Karpas-422 (cell line): Measurements from ENCODE around the gene DTNBP1. TPM values are rescaled to one million over a fixed set of nuclear protein-coding genes. Genes with fewer than 3 reads are reported as not detected.
"Not testable (repeated sequence)": the region's sequence is repeated elsewhere in the genome, so short reads cannot be mapped to it uniquely, and the experiment has no call there.

ENCODE experiments used
- DNase-seq: peaks from one replicate; pipeline ENCODE4 v3.0.0-alpha.2; 2015
- H2AFZ ChIP-seq: fragments of 200-600 bp; sonication (generic); 2 replicates; pipeline ENCODE4 v1.6.1; 2014; ENCODE audit warnings: antibody characterized with exemption, low read length, mixed read lengths
- H3K27ac ChIP-seq: fragments of 200-600 bp; sonication (generic); 2 replicates; pipeline ENCODE4 v1.5.1; 2014; ENCODE audit warnings: mild to moderate bottlenecking, low read length, moderate library complexity
- H3K27me3 ChIP-seq: fragments of 200-600 bp; sonication (generic); 2 replicates; pipeline ENCODE4 v1.6.1; 2014; ENCODE audit warnings: low read length, mixed read lengths
- H3K36me3 ChIP-seq: fragments of 200-600 bp; sonication (generic); 2 replicates; pipeline ENCODE4 v1.6.1; 2014; ENCODE audit warnings: low read length, mixed read lengths; ENCODE audit not compliant: insufficient read depth
- H3K4me1 ChIP-seq: fragments of 200-600 bp; sonication (generic); 2 replicates; pipeline ENCODE4 v1.6.1; 2014; ENCODE audit warnings: mild to moderate bottlenecking, low read length, mixed read lengths
- H3K4me2 ChIP-seq: fragments of 200-600 bp; sonication (generic); 2 replicates; pipeline ENCODE4 v1.6.1; 2014; ENCODE audit warnings: low read length, low read depth, mild to moderate bottlenecking; ENCODE audit not compliant: poor library complexity, severe bottlenecking
- H3K4me3 ChIP-seq: fragments of 200-600 bp; sonication (generic); 2 replicates; pipeline ENCODE4 v1.5.1; 2014; ENCODE audit warnings: mild to moderate bottlenecking, antibody characterized with exemption, low read length, mixed read lengths
- H3K79me2 ChIP-seq: fragments of 200-600 bp; sonication (generic); 2 replicates; pipeline ENCODE4 v1.6.1; 2014; ENCODE audit warnings: mild to moderate bottlenecking, low read length, mixed read lengths
- H3K9ac ChIP-seq: fragments of 200-600 bp; sonication (generic); 2 replicates; pipeline ENCODE4 v1.6.0; 2014; ENCODE audit warnings: low read length
- H3K9me2 ChIP-seq: fragments of 200-600 bp; sonication (generic), shearing (Covaris generic); replicated peaks from 2 replicates; pipeline ENCODE4 v1.6.0; 2014; ENCODE audit warnings: mild to moderate bottlenecking, low read length, moderate library complexity; ENCODE audit not compliant: insufficient read depth
- H3K9me3 ChIP-seq: fragments of 300-700, 200-600 bp; sonication (generic); 2 replicates; pipeline ENCODE4 v1.6.1; 2014; ENCODE audit warnings: low read length, mixed read lengths
- H4K20me1 ChIP-seq: fragments of 200-600 bp; sonication (generic); 2 replicates; pipeline ENCODE4 v1.6.1; 2014; ENCODE audit warnings: mild to moderate bottlenecking, antibody characterized with exemption, low read length, low read depth; ENCODE audit not compliant: insufficient read depth
- total RNA-seq: library from RNA; depleted of rRNA; stranded (reverse); fragments of >200 nt; shearing (Covaris generic); gene quantifications from 2 replicates; pipeline ENCODE4 v1.2.3, GENCODE V29; 2014; ENCODE audit warnings: low replicate concordance

The DTNBP1 gene
- total RNA-seq, 1 experiment from 2014 or later = 13.8 TPM

DNA sequence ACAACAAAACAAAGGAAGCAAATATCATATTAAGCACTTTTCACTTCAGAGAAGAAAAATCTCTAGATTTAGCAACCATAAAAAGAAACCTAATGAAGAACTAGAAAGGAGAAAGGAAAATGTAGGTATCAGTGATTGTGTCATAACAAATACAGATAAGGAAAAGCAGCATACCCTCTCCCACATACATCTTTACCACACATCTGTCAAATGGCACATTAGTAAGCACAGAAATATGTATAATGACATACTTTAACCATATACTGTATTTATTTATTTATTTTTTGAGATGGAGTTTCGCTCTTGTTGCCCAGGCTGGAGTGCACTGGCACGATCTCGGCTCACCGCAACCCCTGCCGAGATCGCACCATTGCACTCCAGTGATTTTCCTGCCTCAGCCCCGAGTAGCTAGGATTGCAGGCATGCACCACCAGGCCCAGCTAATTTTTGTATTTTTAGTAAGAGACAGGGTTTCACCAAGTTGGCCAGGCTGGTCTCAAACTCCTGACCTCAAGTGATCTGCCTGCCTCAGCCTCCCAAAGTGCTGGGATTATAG lies 12.7 kb downstream of the DTNBP1 start:
- not testable (repeated sequence) for H3K27ac ChIP-seq, H3K4me3 ChIP-seq, H3K9me2 ChIP-seq, H4K20me1 ChIP-seq, H3K4me2 ChIP-seq, DNase-seq, H2AFZ ChIP-seq, H3K9me3 ChIP-seq, H3K9ac ChIP-seq, H3K27me3 ChIP-seq
- peaks cover 79% of the 10 kb centered on the region for H3K79me2 ChIP-seq
- H3K4me1 ChIP-seq = peaks cover 17% of the 10 kb centered on the region
- peaks cover 32% of the 10 kb centered on the region for H3K36me3 ChIP-seq

GRCh38 chr6:15644904-15645303 lies 17.9 kb downstream of the DTNBP1 start:
- H3K9me3 ChIP-seq = peaks cover 9% of the 10 kb centered on the region; the same call in 1 of the 2 replicates
- H2AFZ ChIP-seq = no peak overlapping the region
- no peak overlapping the region for H3K4me2 ChIP-seq
- peaks cover 84% of the 10 kb centered on the region for H3K79me2 ChIP-seq
- H3K27ac ChIP-seq = no peak overlapping the region
- H3K9me2 ChIP-seq = no peaks in the 10 kb centered on the region
- peaks cover 31% of the 10 kb centered on the region for H3K36me3 ChIP-seq
- H3K9ac ChIP-seq = no peak overlapping the region
- no peak overlapping the region for H3K4me3 ChIP-seq
- peaks cover 6% of the 10 kb centered on the region for H3K4me1 ChIP-seq
- no peaks in the 10 kb centered on the region for H4K20me1 ChIP-seq
- no peak for DNase-seq
- no peaks in the 10 kb centered on the region for H3K27me3 ChIP-seq

GRCh38 chr6:15643542-15643941 lies 19.3 kb downstream of the DTNBP1 start:
- no peak overlapping the region for H2AFZ ChIP-seq
- no peaks in the 10 kb centered on the region for H3K9me2 ChIP-seq
- peaks cover 93% of the 10 kb centered on the region for H3K79me2 ChIP-seq
- no peak overlapping the region for H3K4me2 ChIP-seq
- no peak for DNase-seq
- H4K20me1 ChIP-seq = no peaks in the 10 kb centered on the region
- H3K9me3 ChIP-seq = peaks cover 9% of the 10 kb centered on the region; the same call in 1 of the 2 replicates
- peaks cover 22% of the 10 kb centered on the region for H3K36me3 ChIP-seq
- H3K9ac ChIP-seq = no peak overlapping the region
- H3K4me3 ChIP-seq = no peak overlapping the region
- H3K4me1 ChIP-seq = peaks cover 6% of the 10 kb centered on the region
- no peak overlapping the region for H3K27ac ChIP-seq
- no peaks in the 10 kb centered on the region for H3K27me3 ChIP-seq

- H3K4me3 ChIP-seq = no peak overlapping the region
- peaks cover 6% of the 10 kb centered on the region for H3K4me1 ChIP-seq
- no peak overlapping the region for H2AFZ ChIP-seq
- no peak overlapping the region for H3K4me2 ChIP-seq
- DNase-seq = peak; percentile 78
- peaks cover 82% of the 10 kb centered on the region for H3K79me2 ChIP-seq
- no peaks in the 10 kb centered on the region for H3K27me3 ChIP-seq
- peaks cover 19% of the 10 kb centered on the region for H3K36me3 ChIP-seq
- H3K27ac ChIP-seq = no peak overlapping the region
- H4K20me1 ChIP-seq = no peaks in the 10 kb centered on the region
- H3K9ac ChIP-seq = no peak overlapping the region
- no peaks in the 10 kb centered on the region for H3K9me2 ChIP-seq
- H3K9me3 ChIP-seq = peaks cover 7% of the 10 kb centered on the region; the same call in 1 of the 2 replicates
Observed at GRCh38 chr6:15642276-15642675, 20.6 kb downstream of the DTNBP1 start.

- peaks cover 45% of the 10 kb centered on the region for H3K79me2 ChIP-seq
- H3K9me3 ChIP-seq = no peaks in the 10 kb centered on the region
- H4K20me1 ChIP-seq = no peaks in the 10 kb centered on the region
- no peaks in the 10 kb centered on the region for H3K27me3 ChIP-seq
- H3K9me2 ChIP-seq = no peaks in the 10 kb centered on the region
- no peak overlapping the region for H3K27ac ChIP-seq
- H3K36me3 ChIP-seq = peaks cover 12% of the 10 kb centered on the region
- H3K4me3 ChIP-seq = no peak overlapping the region
- no peak overlapping the region for H3K4me2 ChIP-seq
- peaks cover 6% of the 10 kb centered on the region for H3K4me1 ChIP-seq
- H3K9ac ChIP-seq = no peak overlapping the region
- no peak overlapping the region for H2AFZ ChIP-seq
- DNase-seq = no peak
Observed at GRCh38 chr6:15638373-15638772, 24.5 kb downstream of the DTNBP1 start.

- no peak overlapping the region for H2AFZ ChIP-seq
Observed at GRCh38 chr6:15631432-15631831, 31.4 kb downstream of the DTNBP1 start.

DNA sequence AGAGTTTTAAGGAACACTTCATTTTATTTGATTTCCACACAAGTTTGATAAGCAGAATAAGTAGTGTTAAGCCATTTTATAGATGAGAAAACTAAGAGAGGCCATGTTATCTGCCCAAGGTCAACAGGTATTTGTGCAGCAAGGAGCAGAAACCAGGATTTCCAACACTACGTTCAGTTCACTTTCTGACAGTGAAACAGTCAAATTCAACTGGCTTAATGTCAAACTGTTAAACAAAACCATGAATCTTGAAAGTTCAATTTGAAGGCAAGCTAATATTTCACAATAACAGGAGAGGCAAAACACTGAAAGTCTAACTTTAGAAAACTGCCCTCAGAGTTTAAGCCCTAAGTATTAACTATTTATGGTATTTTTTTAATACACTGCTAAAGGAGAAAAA lies 32.6 kb downstream of the DTNBP1 start:
- Histone ChIP-seq H3K9me2 (no peaks in the 10 kb centered on the region), H3K27me3 (no peaks in the 10 kb centered on the region), H3K4me1 (peaks cover 7% of the 10 kb centered on the region; the same call in 1 of the 2 replicates), H3K36me3 (no peaks in the 10 kb centered on the region; the same call in 1 of the 2 replicates), H3K9ac (no peak overlapping the region), H3K4me3 (no peak overlapping the region), H3K27ac (no peak overlapping the region), H3K9me3 (no peaks in the 10 kb centered on the region), H4K20me1 (no peaks in the 10 kb centered on the region), H2AFZ (no peak overlapping the region), H3K4me2 (no peak overlapping the region), H3K79me2 (peaks cover 32% of the 10 kb centered on the region)
- DNase-seq = no peak

More at GRCh38 chr6:15631432-15631831, 31.4 kb downstream of the DTNBP1 start:
- no peak overlapping the region for H3K4me2 ChIP-seq
- H3K4me1 ChIP-seq = peaks cover 7% of the 10 kb centered on the region; the same call in 1 of the 2 replicates
- no peak overlapping the region for H3K4me3 ChIP-seq
- peaks cover 20% of the 10 kb centered on the region for H3K79me2 ChIP-seq
- H3K36me3 ChIP-seq = no peaks in the 10 kb centered on the region; the same call in 1 of the 2 replicates
- no peaks in the 10 kb centered on the region for H3K9me2 ChIP-seq
- no peaks in the 10 kb centered on the region for H4K20me1 ChIP-seq
- no peak overlapping the region for H3K27ac ChIP-seq
- no peaks in the 10 kb centered on the region for H3K9me3 ChIP-seq
- no peak overlapping the region for H3K9ac ChIP-seq
- DNase-seq = no peak
- no peaks in the 10 kb centered on the region for H3K27me3 ChIP-seq

- no peaks in the 10 kb centered on the region for H4K20me1 ChIP-seq
- no peaks in the 10 kb centered on the region for H3K9me3 ChIP-seq
- H3K4me2 ChIP-seq = no peak overlapping the region
- no peaks in the 10 kb centered on the region for H3K9me2 ChIP-seq
- H3K27ac ChIP-seq = no peak overlapping the region
- H3K9ac ChIP-seq = no peak overlapping the region
- H3K4me1 ChIP-seq = peaks cover 7% of the 10 kb centered on the region; the same call in 1 of the 2 replicates
- no peaks in the 10 kb centered on the region for H3K27me3 ChIP-seq
- no peaks in the 10 kb centered on the region; the same call in 1 of the 2 replicates for H3K36me3 ChIP-seq
- no peak overlapping the region for H2AFZ ChIP-seq
- no peak overlapping the region for H3K4me3 ChIP-seq
- peaks cover 38% of the 10 kb centered on the region for H3K79me2 ChIP-seq
- no peak for DNase-seq
Observed at GRCh38 chr6:15629487-15629886, 33.3 kb downstream of the DTNBP1 start.
